ENCODE results near the gene SBSN.
"Not testable (repeated sequence)": the region's sequence is repeated elsewhere in the genome, so short reads cannot be mapped to it uniquely, and the experiment has no call there.

Gene SBSN

GRCh38 chr19:35478794-35479677 is 49.1 kb downstream of the SBSN start:
- Histone ChIP-seq H3K27me3 (ENCODE audit: insufficient read depth, poor library complexity, severe bottlenecking) (no peaks in the 10 kb centered on the region), H3K9me3 (ENCODE audit: severe bottlenecking) (no peaks in the 10 kb centered on the region), H3K36me3 (ENCODE audit: low read depth) (no peaks in the 10 kb centered on the region), H3K4me1 (ENCODE audit: insufficient read depth, poor library complexity, severe bottlenecking) (no peaks in the 10 kb centered on the region), H3K27ac (ENCODE audit: poor library complexity, severe bottlenecking) (no peak overlapping the region), H3K4me3 (ENCODE audit: severe bottlenecking) (no peak overlapping the region)
- DNase-seq (ENCODE audit: low spot score) (no peak), ATAC-seq (ENCODE audit: low read depth) (no peak)
- no peak for TF ChIP-seq CTCF (IDR thresholded peaks at IDR 0.05; ENCODE audit: poor library complexity, severe bottlenecking)

GRCh38 chr19:35476149-35476548 is 52.0 kb downstream of the SBSN start:
- no peak for TF ChIP-seq CTCF (IDR thresholded peaks at IDR 0.05; ENCODE audit: poor library complexity, severe bottlenecking)
- Histone ChIP-seq H3K4me3 (ENCODE audit: severe bottlenecking) (no peak overlapping the region), H3K27me3 (ENCODE audit: insufficient read depth, poor library complexity, severe bottlenecking) (no peaks in the 10 kb centered on the region), H3K4me1 (ENCODE audit: insufficient read depth, poor library complexity, severe bottlenecking) (no peaks in the 10 kb centered on the region), H3K27ac (ENCODE audit: poor library complexity, severe bottlenecking) (no peak overlapping the region), H3K9me3 (ENCODE audit: severe bottlenecking) (no peaks in the 10 kb centered on the region), H3K36me3 (ENCODE audit: low read depth) (no peaks in the 10 kb centered on the region)
- DNase-seq (ENCODE audit: low spot score) (no peak), ATAC-seq (ENCODE audit: low read depth) (no peak)

GRCh38 chr19:35474594-35474993 is 53.5 kb downstream of the SBSN start:
- not testable (repeated sequence) for H3K4me1 ChIP-seq (ENCODE audit: insufficient read depth, poor library complexity, severe bottlenecking); H3K36me3 ChIP-seq (ENCODE audit: low read depth); H3K27me3 ChIP-seq (ENCODE audit: insufficient read depth, poor library complexity, severe bottlenecking); ATAC-seq (ENCODE audit: low read depth); H3K9me3 ChIP-seq (ENCODE audit: severe bottlenecking); H3K4me3 ChIP-seq (ENCODE audit: severe bottlenecking); DNase-seq (ENCODE audit: low spot score); H3K27ac ChIP-seq (ENCODE audit: poor library complexity, severe bottlenecking)

GRCh38 chr19:35474104-35474503 is 54.0 kb downstream of the SBSN start:
- Histone ChIP-seq H3K9me3 (ENCODE audit: severe bottlenecking) (no peaks in the 10 kb centered on the region), H3K4me1 (ENCODE audit: insufficient read depth, poor library complexity, severe bottlenecking) (no peaks in the 10 kb centered on the region), H3K27me3 (ENCODE audit: insufficient read depth, poor library complexity, severe bottlenecking) (no peaks in the 10 kb centered on the region), H3K27ac (ENCODE audit: poor library complexity, severe bottlenecking) (no peak overlapping the region), H3K36me3 (ENCODE audit: low read depth) (no peaks in the 10 kb centered on the region), H3K4me3 (ENCODE audit: severe bottlenecking) (no peak overlapping the region)
- ATAC-seq (ENCODE audit: low read depth) (no peak), DNase-seq (ENCODE audit: low spot score) (no peak)
- TF ChIP-seq CTCF (IDR thresholded peaks at IDR 0.05; ENCODE audit: poor library complexity, severe bottlenecking) = no peak
